ENCODE results near the gene PLEKHO1. TPM values are rescaled to one million over a fixed set of nuclear protein-coding genes. Genes with fewer than 3 reads are reported as not detected.

Gene PLEKHO1
- total and polyA plus RNA-seq, 2 donors (not counting 1 experiment from before 2014, with no cell fraction given): 48.3 to 65.6 TPM

GRCh38 chr1:150186789-150187559 lies 37.3 kb downstream of the PLEKHO1 start:
- H3K4me2 ChIP-seq (ENCODE audit: extremely low read depth, insufficient read depth, low read length): peak overlapping the region; percentile 73
- no peaks in the 10 kb centered on the region for H3K36me3 ChIP-seq (ENCODE audit: control insufficient read depth, insufficient read depth, low read length)
- H3K4me3 ChIP-seq (replicated peaks in 1 of 4; ENCODE audit: control extremely low read depth in 1 of 4, insufficient read depth in 1 of 4, low read depth in 3 of 4, low read length in 4 of 4): peak overlapping the region in 2 of 4 experiments; percentile 13 to 33
- no peaks in the 10 kb centered on the region for H3K9me3 ChIP-seq (ENCODE audit: control insufficient read depth, insufficient read depth, low read depth, low read length)
- DNase-seq (ENCODE audit: low read depth in 2 of 2): peak; percentile 55 to 81
- no peak overlapping the region for H3K9ac ChIP-seq (ENCODE audit: insufficient read depth, low read length)
- peaks cover 7% of the 10 kb centered on the region for H3K4me1 ChIP-seq (ENCODE audit: control insufficient read depth, extremely low read depth, insufficient read depth, low read length)
- H4K20me1 ChIP-seq (ENCODE audit: control insufficient read depth, extremely low read depth, insufficient read depth, low read length): no peaks in the 10 kb centered on the region
- H3K27me3 ChIP-seq (ENCODE audit: control insufficient read depth, insufficient read depth, low read length): no peaks in the 10 kb centered on the region
- no peaks in the 10 kb centered on the region for H3K79me2 ChIP-seq (ENCODE audit: control insufficient read depth, insufficient read depth, low read length)
- H3K27ac ChIP-seq (ENCODE audit: insufficient read depth, low read length): peak overlapping the region; percentile 63
- H2AFZ ChIP-seq (ENCODE audit: low read length): peak overlapping the region; percentile 90
- TF ChIP-seq CTCF (conservative IDR thresholded peaks at IDR 0.05 in 1 of 2, IDR thresholded peaks at IDR 0.05 in 1 of 2; ENCODE audit: low read depth in 1 of 2, low read length in 2 of 2) (peak in 1 of 2 donors; percentile 31), EZH2 (IDR thresholded peaks at IDR 0.05; ENCODE audit: low read length, missing control alignments) (no peak)

- TF ChIP-seq CTCF (conservative IDR thresholded peaks at IDR 0.05 in 1 of 2, IDR thresholded peaks at IDR 0.05 in 1 of 2; ENCODE audit: low read depth in 1 of 2, low read length in 2 of 2) (no peak), EZH2 (IDR thresholded peaks at IDR 0.05; ENCODE audit: low read length, missing control alignments) (no peak)
- Histone ChIP-seq H3K4me3 (replicated peaks in 1 of 4; ENCODE audit: control extremely low read depth in 1 of 4, insufficient read depth in 1 of 4, low read depth in 3 of 4, low read length in 4 of 4) (no peak overlapping the region), H2AFZ (ENCODE audit: low read length) (peak overlapping the region; percentile 61), H3K27me3 (ENCODE audit: control insufficient read depth, insufficient read depth, low read length) (no peaks in the 10 kb centered on the region), H3K36me3 (ENCODE audit: control insufficient read depth, insufficient read depth, low read length) (no peaks in the 10 kb centered on the region), H3K9me3 (ENCODE audit: control insufficient read depth, insufficient read depth, low read depth, low read length) (no peaks in the 10 kb centered on the region), H3K79me2 (ENCODE audit: control insufficient read depth, insufficient read depth, low read length) (no peaks in the 10 kb centered on the region), H4K20me1 (ENCODE audit: control insufficient read depth, extremely low read depth, insufficient read depth, low read length) (no peaks in the 10 kb centered on the region), H3K4me1 (ENCODE audit: control insufficient read depth, extremely low read depth, insufficient read depth, low read length) (peaks cover 9% of the 10 kb centered on the region), H3K9ac (ENCODE audit: insufficient read depth, low read length) (no peak overlapping the region), H3K27ac (ENCODE audit: insufficient read depth, low read length) (no peak overlapping the region), H3K4me2 (ENCODE audit: extremely low read depth, insufficient read depth, low read length) (no peak overlapping the region)
- no peak for DNase-seq (ENCODE audit: low read depth in 2 of 2)
Observed at GRCh38 chr1:150187560-150187931, 37.8 kb downstream of the PLEKHO1 start.

GRCh38 chr1:150192012-150192411 lies 42.3 kb downstream of the PLEKHO1 start:
- H3K36me3 ChIP-seq (ENCODE audit: control insufficient read depth, insufficient read depth, low read length): no peaks in the 10 kb centered on the region
- H3K27ac ChIP-seq (ENCODE audit: insufficient read depth, low read length): no peak overlapping the region
- H4K20me1 ChIP-seq (ENCODE audit: control insufficient read depth, extremely low read depth, insufficient read depth, low read length): no peaks in the 10 kb centered on the region
- no peak overlapping the region for H3K4me2 ChIP-seq (ENCODE audit: extremely low read depth, insufficient read depth, low read length)
- no peaks in the 10 kb centered on the region for H3K27me3 ChIP-seq (ENCODE audit: control insufficient read depth, insufficient read depth, low read length)
- no peak overlapping the region for H3K4me3 ChIP-seq (replicated peaks in 1 of 4; ENCODE audit: control extremely low read depth in 1 of 4, insufficient read depth in 1 of 4, low read depth in 3 of 4, low read length in 4 of 4)
- peaks cover 7% of the 10 kb centered on the region for H3K4me1 ChIP-seq (ENCODE audit: control insufficient read depth, extremely low read depth, insufficient read depth, low read length)
- no peak overlapping the region for H2AFZ ChIP-seq (ENCODE audit: low read length)
- DNase-seq (ENCODE audit: low read depth in 2 of 2): peak in 1 of 2 donors; percentile 94
- no peaks in the 10 kb centered on the region for H3K9me3 ChIP-seq (ENCODE audit: control insufficient read depth, insufficient read depth, low read depth, low read length)
- H3K9ac ChIP-seq (ENCODE audit: insufficient read depth, low read length): no peak overlapping the region
- H3K79me2 ChIP-seq (ENCODE audit: control insufficient read depth, insufficient read depth, low read length): no peaks in the 10 kb centered on the region
- TF ChIP-seq CTCF (conservative IDR thresholded peaks at IDR 0.05 in 1 of 2, IDR thresholded peaks at IDR 0.05 in 1 of 2; ENCODE audit: low read depth in 1 of 2, low read length in 2 of 2): no peak
- TF ChIP-seq EZH2 (IDR thresholded peaks at IDR 0.05; ENCODE audit: low read length, missing control alignments): no peak

Data from fibroblast of lung (primary cell).